SK-N-SH treated with all-trans-retinoic acid at 6 μM for 48 hours (cell line): ENCODE results near the gene UBXN2A.

Experiments used
- ARNTL ChIP-seq: fragments of 450-650 bp; formaldehyde crosslinking; IDR thresholded peaks from 2 replicates; pipeline ENCODE4 v1.5.0; 2020; ENCODE audit warnings: low read depth, mild to moderate bottlenecking, moderate library complexity, borderline replicate concordance
- BACH2 ChIP-seq: fragments of 250-450 bp; sonication (Bioruptor Pico); IDR thresholded peaks from 2 replicates; pipeline ENCODE4 v1.9.0; 2021; ENCODE audit warnings: mild to moderate bottlenecking, borderline replicate concordance
- CREB5 ChIP-seq: fragments of 250-450 bp; sonication (Bioruptor Pico); IDR thresholded peaks from 2 replicates; pipeline ENCODE4 v1.5.1; 2020; ENCODE audit warnings: low read depth, mild to moderate bottlenecking, moderate library complexity
- GLIS3 ChIP-seq: fragments of 250-450 bp; sonication (Bioruptor Pico); IDR thresholded peaks from 2 replicates; pipeline ENCODE4 v1.5.0; 2020; ENCODE audit warnings: mild to moderate bottlenecking, moderate library complexity
- PATZ1 ChIP-seq: fragments of 250-450 bp; sonication (Bioruptor Pico); IDR thresholded peaks from 2 replicates; pipeline ENCODE4 v1.8.0; 2020; ENCODE audit warnings: mild to moderate bottlenecking, moderate library complexity, borderline replicate concordance
- TCF4 ChIP-seq: fragments of 250-450 bp; sonication (Bioruptor Pico); IDR thresholded peaks from 2 replicates; pipeline ENCODE4 v1.8.0; 2021; ENCODE audit warnings: mild to moderate bottlenecking, moderate library complexity, borderline replicate concordance
- ZC3H10 ChIP-seq: fragments of 250-450 bp; sonication (Bioruptor Pico); IDR thresholded peaks from 2 replicates; pipeline ENCODE4 v1.5.1; 2021; ENCODE audit warnings: mild to moderate bottlenecking, moderate library complexity
- ZFP3 ChIP-seq: fragments of 250-450 bp; sonication (Bioruptor Pico); IDR thresholded peaks from 2 replicates; pipeline ENCODE4 v1.5.0; 2020; ENCODE audit warnings: mild to moderate bottlenecking, moderate library complexity
- ZNF70 ChIP-seq: fragments of 450-650 bp; formaldehyde crosslinking; IDR thresholded peaks from 2 replicates; pipeline ENCODE4 v1.5.0; 2020; ENCODE audit warnings: mild to moderate bottlenecking, moderate library complexity

- TF ChIP-seq ARNTL (CRISPR knock-in tag) (no peak), TCF4 (CRISPR knock-in tag) (no peak), BACH2 (CRISPR knock-in tag) (no peak), PATZ1 (CRISPR knock-in tag) (no peak), ZFP3 (no peak), GLIS3 (CRISPR knock-in tag) (no peak), ZNF70 (CRISPR knock-in tag) (no peak), CREB5 (CRISPR knock-in tag) (no peak), ZC3H10 (CRISPR knock-in tag) (no peak)
Observed at GRCh38 chr2:24011250-24012104, 71.2 kb downstream of the UBXN2A start.
